NCI-H524 (cell line): Measurements from ENCODE around the gene PCYT2.

Experiments used
- DNase-seq, 2 experiments: peaks; one replicate each; lab custom pipeline; 2025; lab: John Stamatoyannopoulos, UW

The PCYT2 gene

GRCh38 chr17:81899514-81900166 lies 11.6 kb downstream of the PCYT2 start:
- DNase-seq = no peak

GRCh38 chr17:81898885-81899284 lies 12.3 kb downstream of the PCYT2 start:
- no peak for DNase-seq

GRCh38 chr17:81898029-81898866 lies 13.0 kb downstream of the PCYT2 start:
- no peak for DNase-seq

GRCh38 chr17:81895400-81895799 lies 15.8 kb downstream of the PCYT2 start:
- no peak for DNase-seq

- no peak for DNase-seq
These were observed 20.0 kb downstream of the PCYT2 start for GRCh38 chr17:81891303-81891552.

GRCh38 chr17:81890447-81891302 lies 20.5 kb downstream of the PCYT2 start:
- DNase-seq = no peak

GRCh38 chr17:81889602-81890001 lies 21.6 kb downstream of the PCYT2 start:
- DNase-seq = no peak

- DNase-seq = no peak
These were observed 22.1 kb downstream of the PCYT2 start for GRCh38 chr17:81888988-81889595.

GRCh38 chr17:81888105-81888987 lies 22.9 kb downstream of the PCYT2 start:
- DNase-seq = no peak

GRCh38 chr17:81885869-81886548 lies 25.2 kb downstream of the PCYT2 start:
- DNase-seq = peak; percentile 59 to 83

- DNase-seq = no peak
These were observed 25.7 kb downstream of the PCYT2 start for GRCh38 chr17:81885454-81885853.

GRCh38 chr17:81884968-81885367 lies 26.2 kb downstream of the PCYT2 start:
- DNase-seq = no peak

- no peak for DNase-seq
These were observed 26.7 kb downstream of the PCYT2 start for GRCh38 chr17:81884520-81884919.

- no peak for DNase-seq
These were observed 32.1 kb downstream of the PCYT2 start for GRCh38 chr17:81879121-81879520.

- no peak for DNase-seq
These were observed 32.9 kb downstream of the PCYT2 start for GRCh38 chr17:81878294-81878693.

GRCh38 chr17:81877569-81877968 lies 33.6 kb downstream of the PCYT2 start:
- no peak for DNase-seq

GRCh38 chr17:81871387-81872230 lies 39.6 kb downstream of the PCYT2 start:
- peak; percentile 94 to 95 for DNase-seq

GRCh38 chr17:81870981-81871386 lies 40.2 kb downstream of the PCYT2 start, which contains the start of gene ARHGDIA:
Gene ARHGDIA (minus strand): TSS chr17:81871337. CDS start chr17:81869930, 1,407 bp downstream.
- no peak for DNase-seq

- peak in 1 of 2 experiments; percentile 66 for DNase-seq
These were observed 40.8 kb downstream of the PCYT2 start for GRCh38 chr17:81870131-81870980.
